OCI-LY7 (cell line): ENCODE data around the gene WASF3. TPM values are rescaled to one million over a fixed set of nuclear protein-coding genes. Genes with fewer than 3 reads are reported as not detected.

ENCODE experiments used
- BruUV-seq: library from RNA; stranded (reverse); fragments of 400-500 nt; replicated peaks from 2 replicates; lab custom pipeline; 2021; lab: Mats Ljungman, UMichigan
- CTCF ChIA-PET: fragments of 300-600 bp; sonication (Branson Sonifier 250); formaldehyde crosslinking; loops from one replicate; lab custom pipeline; 2022; ENCODE audit warnings: antibody characterized with exemption; ENCODE audit not compliant: unreplicated experiment; lab: Charles Lee
- POLR2A ChIA-PET: fragments of 300-600 bp; sonication (Branson Sonifier 250); formaldehyde crosslinking; loops from one replicate; lab custom pipeline; 2022; ENCODE audit warnings: antibody characterized with exemption; lab: Charles Lee
- DNase-seq: peaks from one replicate; pipeline ENCODE4 v3.0.0-alpha.2; 2015; ENCODE audit warnings: low spot score
- H2AFZ ChIP-seq: fragments of 200-600 bp; sonication (generic), shearing (Covaris generic); 2 replicates; pipeline ENCODE4 v1.6.1; 2014; ENCODE audit warnings: mild to moderate bottlenecking, antibody characterized with exemption, low read length, moderate library complexity
- H3K27ac ChIP-seq: fragments of 200-600 bp; sonication (generic); 2 replicates; pipeline ENCODE4 v1.5.1; 2014; ENCODE audit warnings: mixed run types, low read depth, mild to moderate bottlenecking, moderate library complexity, low read length, inconsistent platforms; ENCODE audit not compliant: poor library complexity, severe bottlenecking
- H3K36me3 ChIP-seq: fragments of 200-600 bp; sonication (generic); 2 replicates; pipeline ENCODE4 v1.6.1; 2014; ENCODE audit warnings: mild to moderate bottlenecking, antibody characterized with exemption, low read length, moderate library complexity, mixed read lengths; ENCODE audit not compliant: insufficient read depth
- H3K4me1 ChIP-seq: fragments of 200-600 bp; sonication (generic); 2 replicates; pipeline ENCODE4 v1.5.1; 2014; ENCODE audit warnings: mild to moderate bottlenecking, low read length; ENCODE audit not compliant: insufficient read depth, poor library complexity, severe bottlenecking
- H3K4me2 ChIP-seq: fragments of 200-600 bp; sonication (generic); 2 replicates; pipeline ENCODE4 v1.6.1; 2014; ENCODE audit warnings: mild to moderate bottlenecking, low read length
- H3K4me3 ChIP-seq: fragments of 200-600 bp; sonication (generic); 2 replicates; pipeline ENCODE4 v1.5.1; 2014; ENCODE audit warnings: mild to moderate bottlenecking, low read depth, low read length; ENCODE audit not compliant: poor library complexity, severe bottlenecking
- H3K79me2 ChIP-seq: fragments of 200-600 bp; sonication (generic); 2 replicates; pipeline ENCODE4 v1.6.1; 2016; ENCODE audit warnings: low read depth, mild to moderate bottlenecking, low read length, moderate library complexity, mixed read lengths; ENCODE audit not compliant: insufficient read depth
- H3K9me2 ChIP-seq: fragments of 200-600 bp; sonication (generic); 2 replicates; pipeline ENCODE4 v1.6.1; 2016; ENCODE audit warnings: mild to moderate bottlenecking, low read length, mixed read lengths; ENCODE audit not compliant: insufficient read depth
- H3K9me3 ChIP-seq: fragments of 200-600 bp; sonication (generic); 2 replicates; pipeline ENCODE4 v1.6.1; 2014; ENCODE audit warnings: mild to moderate bottlenecking, mixed run types, low read length, mixed read lengths
- H4K20me1 ChIP-seq: fragments of 200-600 bp; sonication (generic); 2 replicates; pipeline ENCODE4 v1.6.1; 2014; ENCODE audit warnings: mild to moderate bottlenecking, antibody characterized with exemption, low read length, moderate library complexity, mixed read lengths; ENCODE audit not compliant: insufficient read depth
- CTCF ChIP-seq: fragments of 200-600 bp; sonication (generic); conservative IDR thresholded peaks from 2 replicates; pipeline ENCODE4 v1.5.1; 2014; ENCODE audit warnings: mild to moderate bottlenecking, antibody characterized with exemption, low read length, moderate library complexity, mixed read lengths
- EZH2phosphoT487 ChIP-seq: fragments of 200-600 bp; sonication (generic); IDR thresholded peaks from 2 replicates; pipeline ENCODE4 v1.6.1; 2018; ENCODE audit warnings: low read depth, borderline replicate concordance, mild to moderate bottlenecking, mixed run types, antibody characterized with exemption, low read length, moderate library complexity, mixed read lengths
- intact Hi-C: fragments of 100-400 bp; cut with micrococcal nuclease; formaldehyde crosslinking; loops from one replicate; pipeline ENCODE4 v1.10.0; 2022; ENCODE audit not compliant: unreplicated experiment
- total RNA-seq, 2 experiments: library from RNA; depleted of rRNA in 1 of 2; stranded (reverse); fragments of >200 nt in 1 of 2; shearing (Covaris generic) in 1 of 2; gene quantifications; 2 replicates each; pipeline ENCODE4 v1.2.3, GENCODE V29; 2014 to 2022

WASF3 gene
- total RNA-seq, 2 experiments from 2014 or later = 0.17 to 0.19 TPM

GRCh38 chr13:26699197-26699490 is 141.7 kb downstream of the WASF3 start:
- POLR2A ChIA-PET = no interaction called here

DNA sequence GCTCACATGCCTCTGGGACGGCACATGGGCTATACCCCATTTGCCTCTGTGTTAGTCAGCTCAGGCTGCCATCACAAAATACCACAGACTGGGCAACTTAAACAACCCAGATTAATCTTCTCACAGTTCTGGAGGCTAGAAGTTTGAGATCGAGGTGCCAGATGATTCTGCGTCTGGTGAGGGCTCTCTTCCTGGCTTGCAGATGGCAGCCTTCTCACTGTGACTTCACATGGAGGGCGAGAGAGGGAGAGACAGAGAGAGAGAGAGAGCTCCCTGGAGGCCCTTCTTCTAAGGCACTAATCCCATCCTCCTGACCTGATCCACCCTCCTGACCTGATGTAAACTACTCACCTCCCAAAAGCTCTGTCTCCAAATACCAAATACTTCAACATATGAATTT is 148.1 kb downstream of the WASF3 start:
- Histone ChIP-seq H3K4me3 (no peak overlapping the region), H3K4me1 (no peaks in the 10 kb centered on the region), H3K36me3 (no peaks in the 10 kb centered on the region), H3K27ac (no peak overlapping the region), H3K9me3 (no peaks in the 10 kb centered on the region), H3K4me2 (no peak overlapping the region), H4K20me1 (no peaks in the 10 kb centered on the region), H2AFZ (no peak overlapping the region), H3K79me2 (no peaks in the 10 kb centered on the region), H3K9me2 (no peaks in the 10 kb centered on the region)
- CTCF ChIA-PET = no interaction called here
- no TSS peak for BruUV-seq
- POLR2A ChIA-PET = no interaction called here
- intact Hi-C loops = no loop called here
- DNase-seq = no peak
- TF ChIP-seq CTCF = no peak
- no peak for TF ChIP-seq EZH2phosphoT487

More at GRCh38 chr13:26699197-26699490, 141.7 kb downstream of the WASF3 start:
- Histone ChIP-seq H3K9me3 (no peaks in the 10 kb centered on the region), H3K4me3 (no peak overlapping the region), H3K36me3 (no peaks in the 10 kb centered on the region), H3K4me1 (no peaks in the 10 kb centered on the region), H4K20me1 (no peaks in the 10 kb centered on the region), H3K27ac (no peak overlapping the region), H3K9me2 (no peaks in the 10 kb centered on the region), H3K79me2 (no peaks in the 10 kb centered on the region), H2AFZ (no peak overlapping the region), H3K4me2 (no peak overlapping the region)
- intact Hi-C loops = loop anchor here (2.0 to 5.0 kb wide), 4 partner anchors 88 to 1124 kb away; no protein-coding TSS in a partner anchor
- DNase-seq = no peak
- BruUV-seq = no TSS peak
- TF ChIP-seq EZH2phosphoT487 = no peak
- no peak for TF ChIP-seq CTCF
- CTCF ChIA-PET = interaction anchor here (1.0 kb wide), 1 partner anchor 14 kb away, joined by 3 read pairs; no protein-coding TSS in a partner anchor

DNA sequence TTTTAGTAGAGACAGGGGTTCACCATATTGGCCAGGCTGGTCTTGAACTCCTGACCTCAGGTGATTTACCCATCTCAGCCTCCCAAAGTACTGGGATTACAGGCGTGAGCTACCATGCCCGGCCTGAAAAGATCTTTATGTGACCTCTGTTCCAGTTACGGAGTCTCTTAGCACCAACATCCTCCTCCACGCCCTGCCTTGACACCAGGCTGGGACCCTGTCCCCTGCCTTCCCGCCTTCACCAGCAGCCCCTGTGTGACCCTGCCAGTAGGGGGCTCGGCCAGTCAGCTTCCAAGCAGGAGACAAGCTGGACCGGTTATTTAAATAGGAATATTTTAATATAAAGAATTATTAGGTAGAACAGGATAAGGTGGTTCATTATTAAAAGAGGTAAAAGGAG is 148.9 kb downstream of the WASF3 start:
- ChIA-PET CTCF (interaction anchor here (1.2 kb wide), 2 partner anchors 15 to 165 kb away, joined by 3 read pairs; no protein-coding TSS in a partner anchor), POLR2A (no interaction called here)
- no peaks in the 10 kb centered on the region for H3K79me2 ChIP-seq
- no peaks in the 10 kb centered on the region for H3K9me2 ChIP-seq
- H3K27ac ChIP-seq = no peak overlapping the region
- H3K36me3 ChIP-seq = no peaks in the 10 kb centered on the region
- TF ChIP-seq CTCF (0 out of 2 replicates have a peak, but pooled peaks have one; percentile 29), EZH2phosphoT487 (no peak)
- no peaks in the 10 kb centered on the region for H3K4me1 ChIP-seq
- H2AFZ ChIP-seq = no peak overlapping the region
- H3K4me2 ChIP-seq = no peak overlapping the region
- intact Hi-C loops = loop anchor here (2.0 kb wide), 1 partner anchor 166 kb away; no protein-coding TSS in a partner anchor
- no peaks in the 10 kb centered on the region for H4K20me1 ChIP-seq
- BruUV-seq = no TSS peak
- H3K4me3 ChIP-seq = no peak overlapping the region
- no peak for DNase-seq
- no peaks in the 10 kb centered on the region for H3K9me3 ChIP-seq
